IPS DF 6.9 (cell line): ENCODE data around the gene BTBD1.
"Not testable (repeated sequence)": the region's sequence is repeated elsewhere in the genome, so short reads cannot be mapped to it uniquely, and the experiment has no call there.

Source experiments
- DNase-seq: peaks from one replicate; pipeline ENCODE4 v3.0.0-alpha.2; 2013; ENCODE audit warnings: low read depth, low spot score
- H3K27ac ChIP-seq: one replicate; pipeline ENCODE4 v1.5.1; 2013; ENCODE audit warnings: low read length, control low read depth
- H3K27me3 ChIP-seq: 2 replicates; pipeline ENCODE4 v1.6.1; 2013; ENCODE audit warnings: mild to moderate bottlenecking, low read length; ENCODE audit not compliant: control insufficient read depth, insufficient read depth
- H3K36me3 ChIP-seq: 2 replicates; pipeline ENCODE4 v1.6.1; 2013; ENCODE audit warnings: low read length; ENCODE audit not compliant: control insufficient read depth, insufficient read depth
- H3K4me1 ChIP-seq: 2 replicates; pipeline ENCODE4 v1.6.1; 2013; ENCODE audit warnings: low read length; ENCODE audit not compliant: control insufficient read depth, insufficient read depth
- H3K4me3 ChIP-seq: 2 replicates; pipeline ENCODE4 v1.5.1; 2013; ENCODE audit warnings: mild to moderate bottlenecking, low read length
- H3K9me3 ChIP-seq: 2 replicates; pipeline ENCODE4 v1.6.1; 2013; ENCODE audit warnings: low read length, inconsistent platforms; ENCODE audit not compliant: control insufficient read depth, insufficient read depth
- WGBS: extraction: QIAGEN DNeasy Blood & Tissue Kit; methylation state at CpG from one replicate; pipeline ENCODE4 v1.1.7; 2013; ENCODE audit warnings: mixed read lengths, missing lambda C conversion rate; ENCODE audit not compliant: insufficient read length, insufficient coverage; 5-methylcytosine and 5-hydroxymethylcytosine counted together

BTBD1 gene

DNA sequence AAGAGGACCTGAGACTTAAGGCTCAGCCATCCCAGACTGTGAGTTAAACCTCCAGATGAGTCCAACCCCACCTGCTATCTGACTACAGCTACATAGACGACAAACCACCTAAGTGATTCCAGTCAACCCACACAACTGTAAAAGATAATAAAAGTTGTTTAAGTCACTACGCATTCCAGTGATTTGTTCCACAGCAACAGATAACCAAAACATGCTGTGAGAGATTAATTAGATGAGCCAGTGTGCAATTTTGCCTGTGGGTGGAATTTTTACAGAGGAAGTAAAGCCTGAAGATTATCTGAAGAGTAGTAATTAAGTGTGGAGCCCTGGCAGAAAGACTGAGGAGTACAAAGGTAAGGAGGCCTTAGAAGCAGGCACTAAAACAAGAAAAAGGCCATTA, 5.4 kb downstream of the BTBD1 start:
- Histone ChIP-seq H3K4me1 (no peaks in the 10 kb centered on the region), H3K4me3 (no peak overlapping the region), H3K27ac (no peak overlapping the region), H3K27me3 (no peaks in the 10 kb centered on the region), H3K9me3 (no peaks in the 10 kb centered on the region), H3K36me3 (no peaks in the 10 kb centered on the region)
- DNase-seq, result no peak
- WGBS, result no CpG with 5 or more reads among the region's 2 CpGs

DNA sequence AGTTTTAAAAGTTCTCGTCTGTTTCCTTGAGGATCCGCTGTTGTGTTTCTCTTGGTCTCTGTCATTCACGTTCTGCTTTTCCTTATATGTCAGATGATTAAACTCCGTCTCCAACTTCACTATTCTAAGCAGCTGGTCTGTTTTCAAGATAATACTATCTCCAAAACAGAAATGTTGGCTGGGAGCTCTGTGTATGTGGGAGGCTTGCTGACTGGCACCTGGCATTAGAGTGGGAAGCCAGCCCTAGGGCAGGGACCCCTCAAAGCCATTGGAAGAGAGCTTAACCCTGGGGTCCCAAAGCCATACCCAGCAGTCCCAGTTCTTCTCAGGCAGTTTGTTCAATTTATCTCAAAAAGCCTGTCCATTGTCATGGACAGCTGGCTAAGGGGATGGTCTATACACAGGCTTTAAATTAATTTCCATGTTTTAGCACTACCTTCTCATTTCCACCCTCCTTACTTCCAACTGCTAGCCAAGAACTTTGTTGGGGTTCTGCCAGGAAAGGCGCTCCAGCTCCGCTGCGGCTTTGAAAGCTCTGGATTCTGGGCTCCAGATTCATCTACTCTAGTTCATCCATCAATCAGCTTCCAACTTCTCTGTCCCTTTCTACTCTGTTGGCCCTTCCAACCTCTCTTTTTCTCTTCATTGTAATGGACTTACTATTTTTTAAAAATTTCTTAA, 9.2 kb downstream of the BTBD1 start:
- H3K4me1 ChIP-seq, result no peaks in the 10 kb centered on the region
- WGBS, result no CpG with 5 or more reads among the region's 7 CpGs
- H3K4me3 ChIP-seq, result no peak overlapping the region
- H3K27me3 ChIP-seq, result no peaks in the 10 kb centered on the region
- H3K27ac ChIP-seq, result no peak overlapping the region
- no peak for DNase-seq
- H3K36me3 ChIP-seq, result 0 out of 2 replicates have a peak, but pooled peaks cover 4% of the 10 kb centered on the region
- no peaks in the 10 kb centered on the region for H3K9me3 ChIP-seq

DNA sequence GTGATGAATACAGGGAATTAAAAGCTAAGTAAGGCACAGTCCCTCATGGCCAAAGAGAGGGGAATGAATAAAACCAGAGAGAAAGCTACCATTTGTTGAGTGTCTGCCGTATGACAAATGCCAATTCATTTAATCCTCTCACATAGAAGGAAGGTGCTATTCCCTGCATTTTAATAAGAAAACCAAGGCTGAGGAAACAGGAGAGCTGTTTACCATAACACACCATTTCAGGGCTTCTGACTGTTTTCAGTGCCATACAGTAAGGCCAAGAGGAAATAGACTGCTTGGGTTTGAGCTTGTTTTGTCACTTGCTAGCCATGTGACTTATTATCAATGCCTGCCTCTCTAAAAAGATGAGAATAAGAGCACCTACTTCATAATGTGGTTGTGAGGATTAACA, 10.1 kb downstream of the BTBD1 start:
- WGBS, result no CpG with 5 or more reads among the region's 1 CpG
- Histone ChIP-seq H3K36me3 (0 out of 2 replicates have a peak, but pooled peaks cover 4% of the 10 kb centered on the region), H3K27me3 (no peaks in the 10 kb centered on the region), H3K4me1 (no peaks in the 10 kb centered on the region), H3K9me3 (no peaks in the 10 kb centered on the region), H3K27ac (no peak overlapping the region), H3K4me3 (no peak overlapping the region)
- DNase-seq, result no peak

DNA sequence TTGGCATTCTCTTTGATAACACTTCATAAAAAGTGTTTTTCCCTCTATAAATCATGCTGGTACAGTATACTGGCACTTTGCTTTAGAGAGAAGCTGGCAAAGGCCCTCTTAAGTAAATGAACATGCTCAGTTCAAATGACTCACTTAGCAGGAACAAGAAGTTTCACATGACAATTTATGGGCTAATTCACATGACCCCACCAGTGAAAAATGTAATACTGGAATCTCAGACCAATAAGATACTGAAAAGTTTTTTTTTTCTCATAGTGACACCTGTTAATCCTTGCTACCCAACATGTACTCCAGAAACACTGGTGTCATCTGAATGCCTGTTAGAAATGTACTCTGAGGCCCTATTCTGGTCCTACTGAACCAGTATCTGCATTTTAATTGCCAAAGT, 13.9 kb downstream of the BTBD1 start:
- no peaks in the 10 kb centered on the region for H3K4me1 ChIP-seq
- no peak overlapping the region for H3K27ac ChIP-seq
- peaks cover 6% of the 10 kb centered on the region; the same call in 1 of the 2 replicates for H3K36me3 ChIP-seq
- H3K9me3 ChIP-seq, result no peaks in the 10 kb centered on the region
- H3K27me3 ChIP-seq, result no peaks in the 10 kb centered on the region
- H3K4me3 ChIP-seq, result no peak overlapping the region
- no peak for DNase-seq

DNA sequence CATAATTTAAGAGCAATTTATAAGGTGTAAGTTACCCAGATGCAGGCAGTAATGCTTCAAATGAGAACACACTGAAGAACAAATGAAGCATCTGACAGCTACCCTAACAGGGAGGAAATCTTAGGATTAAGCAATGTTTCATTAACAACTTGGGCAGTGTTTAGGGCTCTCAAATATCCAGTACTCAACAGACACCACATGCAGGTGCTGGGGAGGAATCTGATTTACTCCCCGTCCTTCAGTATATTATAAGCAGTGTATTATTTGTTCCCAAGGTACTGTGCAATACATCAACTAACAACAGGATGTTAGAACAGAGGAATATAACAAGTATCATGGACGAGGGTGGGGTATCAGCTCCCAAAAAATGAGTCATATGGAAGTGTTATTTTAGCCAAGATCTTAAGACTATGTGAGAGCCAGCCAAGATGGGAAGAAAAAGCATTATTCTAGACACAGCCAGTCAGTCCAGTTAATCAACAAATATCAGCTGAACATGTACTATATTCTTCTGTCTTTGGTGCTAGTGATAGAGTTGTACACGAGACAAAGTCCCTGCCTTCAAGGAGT, 20.4 kb downstream of the BTBD1 start:
- no peaks in the 10 kb centered on the region for H3K9me3 ChIP-seq
- peaks cover 10% of the 10 kb centered on the region; the same call in 1 of the 2 replicates for H3K36me3 ChIP-seq
- no peaks in the 10 kb centered on the region for H3K4me1 ChIP-seq
- no peak overlapping the region for H3K27ac ChIP-seq
- no peaks in the 10 kb centered on the region for H3K27me3 ChIP-seq
- WGBS, result no CpG with 5 or more reads among the region's 3 CpGs
- no peak for DNase-seq
- no peak overlapping the region for H3K4me3 ChIP-seq

DNA sequence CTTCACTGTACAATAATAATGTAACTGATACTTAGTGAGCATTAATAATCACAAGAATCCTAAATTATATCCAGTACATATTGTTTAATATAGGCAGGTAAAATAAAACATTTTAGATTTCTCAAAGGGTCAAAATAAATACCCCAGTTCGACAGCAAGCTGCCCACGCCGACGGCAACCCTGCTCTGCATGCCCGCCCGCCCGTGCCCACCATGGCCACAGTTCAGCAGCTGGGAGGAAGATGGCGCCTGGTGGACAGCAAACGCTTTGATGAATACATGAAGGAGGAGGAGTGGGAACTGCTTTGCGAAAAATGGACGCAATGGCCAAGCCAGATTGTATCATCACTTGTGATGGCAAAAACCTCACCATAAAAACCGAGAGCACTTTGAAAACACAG, 22.9 kb downstream of the BTBD1 start:
- no peak overlapping the region for H3K27ac ChIP-seq

DNA sequence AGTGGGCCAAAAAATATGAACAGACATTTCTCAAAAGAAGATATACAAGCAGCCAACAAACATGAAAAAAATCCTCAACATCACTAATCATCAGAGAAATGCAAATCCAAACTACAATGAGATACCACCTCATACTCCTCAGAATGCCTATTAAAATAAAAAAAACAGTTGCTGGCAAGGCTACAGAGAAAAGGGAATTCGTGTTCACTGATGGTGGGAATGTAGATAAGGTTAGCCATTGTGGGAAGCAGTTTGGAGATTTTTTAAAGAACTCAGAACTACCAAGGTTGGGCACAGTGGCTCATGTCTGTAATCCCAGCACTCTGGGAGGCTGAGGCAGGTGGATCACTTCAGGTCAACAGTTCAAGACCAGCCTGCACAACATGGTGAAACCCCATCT, 27.8 kb downstream of the BTBD1 start:
- Histone ChIP-seq H3K9me3 (no peaks in the 10 kb centered on the region; the same call in 1 of the 2 replicates), H3K27ac (no peak overlapping the region), H3K4me3 (no peak overlapping the region), H3K36me3 (no peaks in the 10 kb centered on the region; the same call in 1 of the 2 replicates), H3K27me3 (no peaks in the 10 kb centered on the region), H3K4me1 (no peaks in the 10 kb centered on the region)
- no peak for DNase-seq
- WGBS, result no CpG with 5 or more reads among the region's 1 CpG

More for the DNA sequence above, 22.9 kb downstream of the BTBD1 start:
- no peaks in the 10 kb centered on the region for H3K4me1 ChIP-seq
- no peak for DNase-seq
- no peaks in the 10 kb centered on the region for H3K9me3 ChIP-seq
- WGBS, result no CpG with 5 or more reads among the region's 12 CpGs
- H3K4me3 ChIP-seq, result no peak overlapping the region
- peaks cover 10% of the 10 kb centered on the region; the same call in 1 of the 2 replicates for H3K36me3 ChIP-seq
- no peaks in the 10 kb centered on the region for H3K27me3 ChIP-seq

DNA sequence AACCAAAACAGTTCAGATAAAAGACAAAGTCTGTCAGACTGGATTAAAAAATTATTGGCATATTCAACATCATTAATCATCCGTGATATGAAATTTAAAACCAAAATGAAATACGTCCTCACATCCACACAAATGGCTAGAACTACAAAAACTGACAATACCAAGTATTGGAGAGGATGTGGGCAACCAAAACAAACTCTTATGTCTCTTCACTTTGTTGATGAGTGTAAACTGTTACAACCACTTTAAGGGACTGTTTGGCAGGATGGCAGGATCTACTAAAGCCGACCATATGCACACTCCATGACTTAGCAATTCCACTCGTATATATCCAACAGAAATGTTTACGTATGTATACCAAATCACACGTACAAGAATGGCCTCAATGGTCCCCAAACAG, 30.8 kb downstream of the BTBD1 start:
- Histone ChIP-seq H3K9me3 (no peaks in the 10 kb centered on the region; the same call in 1 of the 2 replicates), H3K4me3 (no peak overlapping the region), H3K4me1 (no peaks in the 10 kb centered on the region), H3K27me3 (no peaks in the 10 kb centered on the region), H3K36me3 (no peaks in the 10 kb centered on the region; the same call in 1 of the 2 replicates), H3K27ac (no peak overlapping the region)
- no peak for DNase-seq
- WGBS, result no CpG with 5 or more reads among the region's 6 CpGs

DNA sequence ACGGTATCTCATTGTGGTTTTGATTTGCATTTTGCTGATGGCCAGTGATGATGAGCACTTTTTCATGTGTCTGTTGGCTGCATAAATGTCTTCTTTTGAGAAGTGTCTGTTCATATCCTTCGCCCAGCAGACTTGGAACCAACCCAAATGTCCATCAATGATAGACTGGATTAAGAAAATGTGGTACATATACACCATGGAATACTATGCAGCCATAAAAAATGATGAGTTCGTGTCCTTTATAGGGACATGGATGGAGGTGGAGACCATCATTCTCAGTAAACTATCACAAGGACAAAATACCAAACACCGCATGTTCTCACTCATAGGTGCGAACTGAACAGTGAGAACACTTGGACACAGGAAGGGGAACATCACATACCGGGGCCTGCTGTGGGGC, 35.8 kb downstream of the BTBD1 start:
- not testable (repeated sequence) for H3K4me1 ChIP-seq, H3K4me3 ChIP-seq, H3K27me3 ChIP-seq, H3K9me3 ChIP-seq, DNase-seq, H3K27ac ChIP-seq, H3K36me3 ChIP-seq
- WGBS, result no CpG with 5 or more reads among the region's 6 CpGs

DNA sequence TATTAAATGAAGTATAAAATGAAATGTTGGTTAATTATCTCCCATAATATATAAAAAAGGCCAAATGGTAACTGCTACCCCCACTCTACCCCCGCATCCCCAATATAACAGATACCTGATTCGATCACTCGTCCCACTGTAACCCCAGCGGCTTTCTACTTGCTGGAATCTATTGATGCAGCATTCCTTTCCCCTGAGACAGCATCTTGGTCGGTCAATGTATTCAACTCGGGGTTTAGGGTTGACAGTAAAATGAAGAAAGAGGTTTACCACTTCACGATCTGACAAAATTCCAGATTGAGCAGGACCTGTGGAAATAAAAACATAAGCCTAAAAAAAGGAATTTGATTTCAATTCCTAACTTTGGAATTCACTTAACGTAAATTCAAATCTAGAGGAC, 37.0 kb downstream of the BTBD1 start:
- Histone ChIP-seq H3K4me3 (no peak overlapping the region), H3K27me3 (no peaks in the 10 kb centered on the region), H3K36me3 (0 out of 2 replicates have a peak, but pooled peaks cover 3% of the 10 kb centered on the region), H3K9me3 (no peaks in the 10 kb centered on the region), H3K4me1 (no peaks in the 10 kb centered on the region), H3K27ac (no peak overlapping the region)
- no CpG with 5 or more reads among the region's 8 CpGs for WGBS
- DNase-seq, result no peak

DNA sequence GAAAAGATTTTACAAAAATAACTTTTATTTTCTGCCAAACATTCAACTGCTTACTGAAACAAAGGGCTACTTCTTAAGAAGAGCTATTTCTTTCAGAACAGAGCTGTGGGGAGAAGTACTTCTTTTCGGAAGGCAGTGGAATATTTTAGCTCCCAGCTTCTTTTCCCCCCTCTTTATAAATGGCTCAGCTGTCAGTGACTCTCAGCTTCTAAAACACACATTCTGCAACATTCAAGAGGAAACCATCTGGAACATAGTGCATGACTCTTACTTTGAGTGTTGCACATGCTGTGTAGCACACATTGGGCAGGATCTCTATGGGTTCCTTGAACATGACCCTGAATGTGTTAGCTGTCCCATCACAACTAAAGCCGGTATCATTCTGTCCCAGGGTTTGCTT, 48.6 kb downstream of the BTBD1 start:
- peaks cover 3% of the 10 kb centered on the region; the same call in 1 of the 2 replicates for H3K36me3 ChIP-seq
- H3K4me1 ChIP-seq, result no peaks in the 10 kb centered on the region
- H3K9me3 ChIP-seq, result no peaks in the 10 kb centered on the region
- DNase-seq, result no peak
- H3K4me3 ChIP-seq, result no peak overlapping the region
- no peaks in the 10 kb centered on the region for H3K27me3 ChIP-seq
- no peak overlapping the region for H3K27ac ChIP-seq
- WGBS, result no CpG with 5 or more reads among the region's 2 CpGs
